Articular chondrocyte of knee joint (primary cell): ENCODE results near the gene CERS5. TPM values are rescaled to one million over a fixed set of nuclear protein-coding genes. Genes with fewer than 3 reads are reported as not detected.

Experiments
- total RNA-seq: library from RNA; depleted of rRNA; stranded (reverse); fragments of >200 nt; gene quantifications from 2 replicates; pipeline ENCODE4 v1.2.3, GENCODE V29; 2012

Gene CERS5
- 43.2 and 45.5 TPM in 2 replicates for total RNA-seq

GRCh38 chr12:50167049-50167828 is at the start of gene CERS5:
TSS of gene CERS5 (minus strand) at chr12:50167369. CDS start at chr12:50167297, 72 bp downstream.

GRCh38 chr12:50111693-50112455 is 55.3 kb downstream of the CERS5 start, which contains the start of gene COX14:
TSS of gene COX14 (plus strand) at chr12:50112236. CDS start at chr12:50120044, 7,808 bp downstream.

GRCh38 chr12:50103767-50104321 is 63.3 kb downstream of the CERS5 start, which contains the start of gene GPD1:
TSS of gene GPD1 (plus strand) at chr12:50104008. CDS start at chr12:50104051, 43 bp downstream.

GRCh38 chr12:50084775-50085614 is 82.2 kb downstream of the CERS5 start, which contains the start of gene SMARCD1:
TSS of gene SMARCD1 (plus strand) at chr12:50085342. CDS start at chr12:50085370, 28 bp downstream.

Other genes with a start within 250 kb of the CERS5 start
- not detected in 2 replicates for gene AQP2, start 216.6 kb downstream of the CERS5 start, total RNA-seq
- gene AQP5, start 205.5 kb downstream of the CERS5 start, total RNA-seq: 0.13 TPM in 1 of 2 replicates, not detected in the other
- gene AQP6, start 194.4 kb downstream of the CERS5 start, total RNA-seq: not detected in 2 replicates
- gene RACGAP1, start 141.9 kb downstream of the CERS5 start, total RNA-seq: 55.5 and 71.2 TPM in 2 replicates
- 3.6 and 3.7 TPM in 2 replicates for gene ASIC1, start 109.8 kb downstream of the CERS5 start, total RNA-seq
- 47.7 and 48.5 TPM in 2 replicates for gene SMARCD1, start 82.0 kb downstream of the CERS5 start, total RNA-seq
- gene GPD1, start 63.4 kb downstream of the CERS5 start, total RNA-seq: 0.11 and 0.13 TPM in 2 replicates
- gene COX14, start 55.1 kb downstream of the CERS5 start, total RNA-seq: 28.9 and 37.8 TPM in 2 replicates
- 601 and 610 TPM in 2 replicates for gene LIMA1, start 116.2 kb upstream of the CERS5 start, total RNA-seq
- not detected in 2 replicates for gene FAM186A, start 229.2 kb upstream of the CERS5 start, total RNA-seq
- 68.9 and 73.3 TPM in 2 replicates for gene LARP4, start 233.5 kb upstream of the CERS5 start, total RNA-seq